ENCODE results near the gene EFCAB5. TPM values are rescaled to one million over a fixed set of nuclear protein-coding genes. Genes with fewer than 3 reads are reported as not detected.
"Not testable (repeated sequence)": the region's sequence is repeated elsewhere in the genome, so short reads cannot be mapped to it uniquely, and the experiment has no call there.

Gene EFCAB5
- total RNA-seq, 6 experiments from 2014 or later, result 0.27 to 0.94 (median 0.64) TPM

DNA sequence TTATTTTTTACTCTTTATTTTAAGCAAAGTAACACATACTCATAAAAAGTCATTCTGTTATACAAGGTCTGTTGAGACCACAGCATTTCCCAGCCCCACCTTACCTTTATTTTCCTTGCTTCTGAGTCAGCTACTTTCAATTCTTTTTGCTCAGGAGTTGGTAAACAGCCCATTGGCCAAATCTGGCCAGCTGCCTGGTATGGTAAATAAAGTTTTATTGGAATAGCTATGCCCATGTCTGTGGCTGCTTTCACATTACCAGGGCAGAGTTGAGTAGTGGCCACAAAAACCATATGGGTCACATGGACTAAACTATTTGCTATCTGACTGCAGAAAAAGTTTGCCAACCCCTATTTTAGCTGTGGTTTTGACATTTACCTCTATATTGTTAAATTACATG is 171.8 kb downstream of the EFCAB5 start:
- H3K27me3 Mint-ChIP-seq (ENCODE audit: insufficient read depth), result peaks cover 5% of the 10 kb centered on the region; the same call in 1 of the 2 replicates
- H3K4me1 Mint-ChIP-seq (ENCODE audit: low read depth), result peaks cover 33% of the 10 kb centered on the region
- peaks cover 23% of the 10 kb centered on the region for H3K36me3 Mint-ChIP-seq (ENCODE audit: low read depth)
- H3K4me3 Mint-ChIP-seq, result no peak overlapping the region
- H3K9me3 Mint-ChIP-seq, result no peaks in the 10 kb centered on the region
- TF ChIP-seq, protein P1, sequence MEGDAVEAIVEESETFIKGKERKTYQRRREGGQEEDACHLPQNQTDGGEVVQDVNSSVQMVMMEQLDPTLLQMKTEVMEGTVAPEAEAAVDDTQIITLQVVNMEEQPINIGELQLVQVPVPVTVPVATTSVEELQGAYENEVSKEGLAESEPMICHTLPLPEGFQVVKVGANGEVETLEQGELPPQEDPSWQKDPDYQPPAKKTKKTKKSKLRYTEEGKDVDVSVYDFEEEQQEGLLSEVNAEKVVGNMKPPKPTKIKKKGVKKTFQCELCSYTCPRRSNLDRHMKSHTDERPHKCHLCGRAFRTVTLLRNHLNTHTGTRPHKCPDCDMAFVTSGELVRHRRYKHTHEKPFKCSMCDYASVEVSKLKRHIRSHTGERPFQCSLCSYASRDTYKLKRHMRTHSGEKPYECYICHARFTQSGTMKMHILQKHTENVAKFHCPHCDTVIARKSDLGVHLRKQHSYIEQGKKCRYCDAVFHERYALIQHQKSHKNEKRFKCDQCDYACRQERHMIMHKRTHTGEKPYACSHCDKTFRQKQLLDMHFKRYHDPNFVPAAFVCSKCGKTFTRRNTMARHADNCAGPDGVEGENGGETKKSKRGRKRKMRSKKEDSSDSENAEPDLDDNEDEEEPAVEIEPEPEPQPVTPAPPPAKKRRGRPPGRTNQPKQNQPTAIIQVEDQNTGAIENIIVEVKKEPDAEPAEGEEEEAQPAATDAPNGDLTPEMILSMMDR (IDR thresholded peaks at IDR 0.05), result no peak
- DNase-seq, result peak; percentile 64
- no peak overlapping the region for H3K27ac Mint-ChIP-seq

DNA sequence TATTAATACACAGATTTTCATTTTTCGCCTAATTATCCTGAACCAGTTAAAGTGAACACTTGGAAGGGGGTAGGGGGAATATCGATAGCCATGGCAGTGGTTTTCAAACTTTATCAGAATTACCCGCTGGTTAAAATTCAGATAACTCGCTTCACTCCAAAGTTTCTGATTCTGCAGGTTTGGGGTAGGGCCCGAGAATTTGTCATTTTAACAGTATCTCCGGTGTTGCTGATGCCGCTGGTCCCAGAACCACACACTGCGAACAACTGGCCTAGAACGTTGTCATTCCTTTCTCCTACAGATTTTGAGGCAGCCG is 174.9 kb downstream of the EFCAB5 start:
- TF ChIP-seq, protein P1 (IDR thresholded peaks at IDR 0.05), result no peak
- Mint-ChIP-seq H3K27me3 (ENCODE audit: insufficient read depth) (no peaks in the 10 kb centered on the region), H3K4me3 (peak overlapping the region; percentile 95), H3K27ac (peak overlapping the region; percentile 99), H3K9me3 (no peaks in the 10 kb centered on the region), H3K4me1 (ENCODE audit: low read depth) (peaks cover 48% of the 10 kb centered on the region), H3K36me3 (ENCODE audit: low read depth) (peaks cover 38% of the 10 kb centered on the region)
- no peak for DNase-seq

DNA sequence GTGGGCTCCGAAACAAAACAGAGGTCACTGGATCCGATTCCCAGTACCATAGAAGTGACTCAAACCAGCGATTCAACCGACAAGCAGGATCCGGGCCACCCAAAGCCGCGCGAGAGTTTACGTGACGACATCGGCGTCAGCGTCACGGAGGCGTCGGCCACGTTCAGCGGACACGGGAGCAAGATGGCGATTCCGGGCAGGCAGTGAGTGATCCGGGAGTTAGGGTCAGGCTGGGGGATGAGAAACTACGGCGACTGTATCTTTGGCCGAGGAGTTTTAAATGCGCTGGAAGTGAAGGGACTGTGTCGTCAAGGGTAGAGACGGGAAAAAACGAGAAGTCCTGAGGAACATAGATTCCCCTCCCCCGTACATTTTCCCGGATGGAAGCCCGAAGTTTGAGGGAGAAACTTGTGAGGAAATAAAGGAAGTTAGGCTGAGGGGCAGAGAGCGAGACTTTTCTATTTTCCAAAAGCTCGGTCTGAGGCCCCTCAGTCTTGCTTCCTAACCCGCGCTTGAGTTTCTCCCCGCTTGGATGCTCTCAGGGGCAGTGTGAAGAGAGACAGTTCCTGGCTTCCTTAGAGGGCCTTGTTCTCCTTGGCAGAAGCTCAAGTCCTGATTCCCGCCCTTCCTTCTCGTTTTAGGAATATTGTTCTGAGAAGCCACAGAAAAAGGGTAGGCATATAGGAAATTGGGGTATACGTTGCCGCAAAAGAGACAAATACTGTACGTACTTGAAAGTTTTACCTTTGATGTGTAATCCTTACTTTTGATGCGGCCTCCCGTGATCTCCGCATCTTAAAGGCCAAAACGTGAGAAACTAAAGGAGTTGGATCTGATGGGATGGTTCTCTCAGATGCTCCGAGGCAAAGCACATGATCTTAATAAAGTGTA is 175.5 kb downstream of the EFCAB5 start, which contains the start of gene NSRP1:
TSS of gene NSRP1 (plus strand) at position 156 of the 891 bp plus-strand sequence. CDS start at position 184, 28 bp downstream.
- Mint-ChIP-seq H3K27ac (peak within 1 kb of the TSS; percentile 99), H3K4me3 (peak within 1 kb of the TSS; percentile 95), H3K9me3 (no peaks in the 10 kb centered on the region)

DNA sequence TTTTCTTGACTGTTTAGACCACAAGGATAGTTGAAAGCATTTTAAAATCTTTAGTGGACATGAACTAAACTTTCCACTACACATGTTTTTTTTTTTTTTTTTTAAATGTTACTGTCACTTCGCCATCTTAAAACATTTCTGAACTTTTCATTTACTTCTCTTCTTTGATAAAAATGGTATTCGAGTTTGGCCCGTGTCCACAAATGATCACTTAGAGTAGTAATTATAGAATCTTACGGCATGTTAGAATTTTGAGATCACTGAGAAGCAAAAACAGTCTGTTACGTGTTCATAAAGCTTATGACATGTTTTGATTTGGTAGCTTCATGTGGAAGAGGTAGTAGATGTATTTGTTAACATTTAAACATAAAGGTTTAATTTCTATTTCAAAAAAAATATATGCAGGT is 176.2 kb downstream of the EFCAB5 start:
- peak overlapping the region; percentile 99 for H3K27ac Mint-ChIP-seq
- H3K36me3 Mint-ChIP-seq (ENCODE audit: low read depth), result peaks cover 39% of the 10 kb centered on the region
- peak overlapping the region; percentile 95 for H3K4me3 Mint-ChIP-seq
- TF ChIP-seq, protein P1 (IDR thresholded peaks at IDR 0.05), result no peak
- no peaks in the 10 kb centered on the region for H3K27me3 Mint-ChIP-seq (ENCODE audit: insufficient read depth)
- H3K9me3 Mint-ChIP-seq, result no peaks in the 10 kb centered on the region
- peaks cover 48% of the 10 kb centered on the region for H3K4me1 Mint-ChIP-seq (ENCODE audit: low read depth)
- DNase-seq, result no peak

More for the DNA sequence above, 175.5 kb downstream of the EFCAB5 start, which contains the start of gene NSRP1:
- peaks cover 39% of the 10 kb centered on the region for H3K36me3 Mint-ChIP-seq (ENCODE audit: low read depth)
- H3K4me1 Mint-ChIP-seq (ENCODE audit: low read depth), result peaks cover 49% of the 10 kb centered on the region
- TF ChIP-seq, protein P1 (IDR thresholded peaks at IDR 0.05), result no peak
- peak; percentile 95 for DNase-seq
- no peaks in the 10 kb centered on the region for H3K27me3 Mint-ChIP-seq (ENCODE audit: insufficient read depth)

DNA sequence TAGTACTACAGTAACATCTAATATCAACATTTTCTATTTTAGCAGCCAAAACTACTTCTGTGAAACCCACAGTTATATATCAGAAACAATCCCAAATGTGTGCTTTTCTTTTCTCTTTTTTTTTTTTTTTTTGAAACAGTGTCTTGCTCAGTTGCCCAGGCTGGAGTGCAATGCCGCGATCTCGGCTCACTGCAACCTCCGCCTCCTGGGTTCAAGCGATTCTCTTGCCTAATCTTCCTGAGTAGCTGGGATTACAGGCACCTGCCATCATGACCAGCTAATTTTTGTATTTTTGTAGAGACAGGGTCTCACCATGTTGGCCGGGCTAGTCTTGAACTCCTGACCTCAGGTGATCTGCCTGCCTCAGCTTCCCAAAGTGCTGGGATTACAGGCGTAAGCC is 177.2 kb downstream of the EFCAB5 start:
- H3K4me3 Mint-ChIP-seq, result peak overlapping the region; percentile 95
- DNase-seq; H3K27me3 Mint-ChIP-seq (ENCODE audit: insufficient read depth); H3K9me3 Mint-ChIP-seq: not testable (repeated sequence)
- H3K27ac Mint-ChIP-seq, result peak overlapping the region; percentile 99; the same call in 1 of the 2 replicates
- peaks cover 39% of the 10 kb centered on the region for H3K4me1 Mint-ChIP-seq (ENCODE audit: low read depth)
- peaks cover 39% of the 10 kb centered on the region for H3K36me3 Mint-ChIP-seq (ENCODE audit: low read depth)

DNA sequence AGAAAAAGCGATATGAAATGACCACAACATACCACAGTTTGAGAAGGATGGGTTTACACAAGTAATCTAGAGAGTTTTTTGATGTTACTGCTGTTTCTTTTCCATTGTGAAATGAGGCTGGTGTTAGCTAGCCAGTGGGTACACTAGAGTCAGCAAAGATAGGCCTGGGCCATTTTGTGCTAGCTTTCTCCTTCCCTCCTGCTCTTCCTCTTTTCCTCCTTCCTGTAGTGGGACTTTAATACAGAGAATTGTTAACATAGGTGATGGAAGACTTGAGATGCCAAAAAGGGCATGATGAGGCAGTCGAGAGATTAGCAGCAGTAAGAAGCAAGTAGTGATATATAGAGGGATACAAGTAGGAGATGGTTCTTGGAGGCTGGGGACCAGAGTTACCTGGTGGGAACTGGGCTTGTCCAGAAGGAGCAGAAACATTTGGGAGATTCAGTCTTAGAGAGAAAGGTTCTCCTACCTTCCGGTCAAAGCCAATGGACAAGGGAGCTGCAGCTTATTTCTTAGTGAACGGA is 182.9 kb downstream of the EFCAB5 start:
- Mint-ChIP-seq H3K36me3 (ENCODE audit: low read depth) (peaks cover 19% of the 10 kb centered on the region), H3K4me3 (no peak overlapping the region), H3K27me3 (ENCODE audit: insufficient read depth) (no peaks in the 10 kb centered on the region; the same call in 1 of the 2 replicates), H3K27ac (peak overlapping the region; percentile 35; the same call in 1 of the 2 replicates), H3K4me1 (ENCODE audit: low read depth) (peaks cover 24% of the 10 kb centered on the region), H3K9me3 (no peaks in the 10 kb centered on the region)
- no peak for DNase-seq
- TF ChIP-seq, protein P1 (IDR thresholded peaks at IDR 0.05), result no peak

Measured in HFFc6 (cell line).